Measurements from ENCODE around the gene INPP5A. TPM values are rescaled to one million over a fixed set of nuclear protein-coding genes. Genes with fewer than 3 reads are reported as not detected.

Gene INPP5A
- total and polyA plus RNA-seq, 2 experiments from 2014 or later: 41.2 to 53.6 TPM

GRCh38 chr10:132539894-132540293, 2.3 kb downstream of the INPP5A start:
- H3K4me3 ChIP-seq: no peak overlapping the region
- H3K9me2 ChIP-seq (replicated peaks; ENCODE audit: insufficient read depth): no peaks in the 10 kb centered on the region
- no peaks in the 10 kb centered on the region for H3K27me3 ChIP-seq
- peaks cover 65% of the 10 kb centered on the region for H3K79me2 ChIP-seq
- TF ChIP-seq EZH2phosphoT487 (IDR thresholded peaks at IDR 0.05; ENCODE audit: low read depth, severe bottlenecking, unreplicated experiment) (no peak), EZH2 (IDR thresholded peaks at IDR 0.05; ENCODE audit: borderline replicate concordance) (no peak)
- peak overlapping the region; percentile 50 for H3K27ac ChIP-seq
- no peak overlapping the region for H2AFZ ChIP-seq
- WGBS (ENCODE audit: low lambda C conversion rate, missing lambda C conversion rate): 44% methylated on average over 5 of the region's 5 CpGs
- H3K4me2 ChIP-seq: peak overlapping the region; percentile 97
- no peaks in the 10 kb centered on the region for H3K36me3 ChIP-seq (replicated peaks; ENCODE audit: insufficient read depth, low read depth)
- H4K20me1 ChIP-seq (ENCODE audit: insufficient read depth, poor library complexity, severe bottlenecking): peaks cover 52% of the 10 kb centered on the region
- H3K9me3 ChIP-seq (ENCODE audit: low read depth): no peaks in the 10 kb centered on the region
- DNase-seq (ENCODE audit: low spot score): no peak
- peaks cover 48% of the 10 kb centered on the region for H3K4me1 ChIP-seq (ENCODE audit: insufficient read depth)

- Histone ChIP-seq H3K79me2 (peaks cover 70% of the 10 kb centered on the region), H3K9me2 (replicated peaks; ENCODE audit: insufficient read depth) (no peaks in the 10 kb centered on the region), H3K36me3 (replicated peaks; ENCODE audit: insufficient read depth, low read depth) (no peaks in the 10 kb centered on the region), H2AFZ (no peak overlapping the region), H3K4me2 (peak overlapping the region; percentile 97), H3K27me3 (no peaks in the 10 kb centered on the region), H3K4me1 (ENCODE audit: insufficient read depth) (peaks cover 48% of the 10 kb centered on the region), H3K9me3 (ENCODE audit: low read depth) (no peaks in the 10 kb centered on the region), H4K20me1 (ENCODE audit: insufficient read depth, poor library complexity, severe bottlenecking) (peaks cover 58% of the 10 kb centered on the region), H3K4me3 (no peak overlapping the region), H3K27ac (peak overlapping the region; percentile 50)
- TF ChIP-seq, protein P1, sequence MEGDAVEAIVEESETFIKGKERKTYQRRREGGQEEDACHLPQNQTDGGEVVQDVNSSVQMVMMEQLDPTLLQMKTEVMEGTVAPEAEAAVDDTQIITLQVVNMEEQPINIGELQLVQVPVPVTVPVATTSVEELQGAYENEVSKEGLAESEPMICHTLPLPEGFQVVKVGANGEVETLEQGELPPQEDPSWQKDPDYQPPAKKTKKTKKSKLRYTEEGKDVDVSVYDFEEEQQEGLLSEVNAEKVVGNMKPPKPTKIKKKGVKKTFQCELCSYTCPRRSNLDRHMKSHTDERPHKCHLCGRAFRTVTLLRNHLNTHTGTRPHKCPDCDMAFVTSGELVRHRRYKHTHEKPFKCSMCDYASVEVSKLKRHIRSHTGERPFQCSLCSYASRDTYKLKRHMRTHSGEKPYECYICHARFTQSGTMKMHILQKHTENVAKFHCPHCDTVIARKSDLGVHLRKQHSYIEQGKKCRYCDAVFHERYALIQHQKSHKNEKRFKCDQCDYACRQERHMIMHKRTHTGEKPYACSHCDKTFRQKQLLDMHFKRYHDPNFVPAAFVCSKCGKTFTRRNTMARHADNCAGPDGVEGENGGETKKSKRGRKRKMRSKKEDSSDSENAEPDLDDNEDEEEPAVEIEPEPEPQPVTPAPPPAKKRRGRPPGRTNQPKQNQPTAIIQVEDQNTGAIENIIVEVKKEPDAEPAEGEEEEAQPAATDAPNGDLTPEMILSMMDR (IDR thresholded peaks at IDR 0.05; ENCODE audit: poor library complexity): peak; percentile 11
- no peak for TF ChIP-seq EZH2phosphoT487 (IDR thresholded peaks at IDR 0.05; ENCODE audit: low read depth, severe bottlenecking, unreplicated experiment)
- no peak for TF ChIP-seq EZH2 (IDR thresholded peaks at IDR 0.05; ENCODE audit: borderline replicate concordance)
- 50% methylated on average over 12 of the region's 12 CpGs for WGBS (ENCODE audit: low lambda C conversion rate, missing lambda C conversion rate)
- DNase-seq (ENCODE audit: low spot score): no peak
Observed at GRCh38 chr10:132540456-132540855, 2.9 kb downstream of the INPP5A start.

DNA sequence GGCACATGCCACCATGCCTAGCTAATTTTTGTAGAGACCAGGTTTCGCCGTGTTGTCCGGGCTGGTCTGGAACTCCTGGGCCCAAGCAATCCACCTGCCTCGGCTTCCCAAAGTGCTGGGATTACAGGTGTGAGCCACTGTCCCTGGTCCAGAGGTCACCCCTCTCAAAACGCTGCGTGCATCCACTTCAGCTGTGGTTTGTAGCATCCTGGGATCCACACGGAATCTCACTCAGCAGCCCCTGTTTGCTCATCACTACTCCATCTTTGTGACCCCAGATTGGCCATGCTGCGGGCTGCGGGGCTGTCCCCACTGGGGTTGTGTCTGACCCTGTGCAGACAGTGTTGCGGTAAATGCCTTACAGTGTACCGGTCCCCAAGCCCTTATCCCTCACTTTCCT, 3.5 kb downstream of the INPP5A start:
- Histone ChIP-seq H3K36me3 (replicated peaks; ENCODE audit: insufficient read depth, low read depth) (no peaks in the 10 kb centered on the region), H4K20me1 (ENCODE audit: insufficient read depth, poor library complexity, severe bottlenecking) (peaks cover 60% of the 10 kb centered on the region), H3K27me3 (no peaks in the 10 kb centered on the region), H2AFZ (no peak overlapping the region), H3K4me3 (no peak overlapping the region), H3K27ac (no peak overlapping the region), H3K4me1 (ENCODE audit: insufficient read depth) (peaks cover 43% of the 10 kb centered on the region), H3K9me2 (replicated peaks; ENCODE audit: insufficient read depth) (no peaks in the 10 kb centered on the region), H3K4me2 (peak overlapping the region; percentile 97), H3K79me2 (peaks cover 77% of the 10 kb centered on the region), H3K9me3 (ENCODE audit: low read depth) (no peaks in the 10 kb centered on the region)
- WGBS (ENCODE audit: low lambda C conversion rate, missing lambda C conversion rate): 95% methylated on average over 11 of the region's 11 CpGs
- DNase-seq (ENCODE audit: low spot score): no peak
- TF ChIP-seq, protein P1 (IDR thresholded peaks at IDR 0.05; ENCODE audit: poor library complexity): no peak
- TF ChIP-seq EZH2 (IDR thresholded peaks at IDR 0.05; ENCODE audit: borderline replicate concordance): no peak
- TF ChIP-seq EZH2phosphoT487 (IDR thresholded peaks at IDR 0.05; ENCODE audit: low read depth, severe bottlenecking, unreplicated experiment): no peak

DNA sequence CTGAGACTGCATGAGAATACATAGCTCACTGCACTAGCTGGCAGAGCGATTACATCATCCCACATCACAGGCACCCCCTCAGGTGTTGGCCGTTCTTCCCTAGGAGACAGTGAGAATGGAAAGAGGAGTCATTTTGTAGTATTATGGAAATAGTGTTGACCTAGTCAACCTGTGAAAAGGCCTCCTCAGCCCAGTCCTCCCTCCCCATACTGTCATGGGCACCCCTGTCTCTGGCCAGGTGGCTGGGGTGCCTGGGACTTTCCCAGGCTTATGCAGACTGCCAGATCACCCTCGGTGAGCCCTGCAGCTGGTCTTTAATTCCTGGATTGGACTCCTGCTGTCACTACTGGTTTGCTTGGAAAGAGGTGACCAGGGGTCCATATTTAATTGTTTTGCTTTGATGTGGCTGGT, 4.0 kb downstream of the INPP5A start:
- peaks cover 40% of the 10 kb centered on the region for H3K4me1 ChIP-seq (ENCODE audit: insufficient read depth)
- TF ChIP-seq, protein P1 (IDR thresholded peaks at IDR 0.05; ENCODE audit: poor library complexity): no peak
- TF ChIP-seq EZH2 (IDR thresholded peaks at IDR 0.05; ENCODE audit: borderline replicate concordance) (no peak), EZH2phosphoT487 (IDR thresholded peaks at IDR 0.05; ENCODE audit: low read depth, severe bottlenecking, unreplicated experiment) (no peak)
- peaks cover 82% of the 10 kb centered on the region for H3K79me2 ChIP-seq
- H3K4me2 ChIP-seq: no peak overlapping the region
- H3K4me3 ChIP-seq: no peak overlapping the region
- H3K27me3 ChIP-seq: no peaks in the 10 kb centered on the region
- H3K36me3 ChIP-seq (replicated peaks; ENCODE audit: insufficient read depth, low read depth): no peaks in the 10 kb centered on the region
- no peak overlapping the region for H3K27ac ChIP-seq
- no peak overlapping the region for H2AFZ ChIP-seq
- no peaks in the 10 kb centered on the region for H3K9me2 ChIP-seq (replicated peaks; ENCODE audit: insufficient read depth)
- WGBS (ENCODE audit: low lambda C conversion rate, missing lambda C conversion rate): 72% methylated on average over 3 of the region's 3 CpGs
- H4K20me1 ChIP-seq (ENCODE audit: insufficient read depth, poor library complexity, severe bottlenecking): peaks cover 60% of the 10 kb centered on the region
- no peak for DNase-seq (ENCODE audit: low spot score)
- no peaks in the 10 kb centered on the region for H3K9me3 ChIP-seq (ENCODE audit: low read depth)
